Erythroblast (primary cell): ENCODE results near the gene RTN4RL1.

Source experiments
- GATA1 ChIP-seq: IDR thresholded peaks from 2 replicates; pipeline ENCODE4 v1.6.1; 2011; ENCODE audit warnings: low read depth, mild to moderate bottlenecking, control low read depth, low read length, moderate library complexity
- POLR2A ChIP-seq: IDR thresholded peaks from 2 replicates; pipeline ENCODE4 v1.6.1; 2011; ENCODE audit warnings: mild to moderate bottlenecking, low read length

- TF ChIP-seq POLR2A (no peak), GATA1 (no peak)
These were observed 40.0 kb upstream of the RTN4RL1 start for GRCh38 chr17:2064980-2065785.
